ENCODE results near the gene PTPN21. TPM values are rescaled to one million over a fixed set of nuclear protein-coding genes. Genes with fewer than 3 reads are reported as not detected.

Gene PTPN21
- 70.6 TPM for total RNA-seq
- long read RNA-seq, full-length matches to known transcripts: 4 of 86 reads
- long read RNA-seq, partial matches to known transcripts: 76 of 86 reads
- long read RNA-seq, other reads (novel, unspliced or antisense): 6 of 86 reads

GRCh38 chr14:88554457-88555286, at the start of gene PTPN21:
PTPN21 (minus strand) TSS chr14:88555007; CDS start chr14:88550417, 4,590 bp downstream.
- H3K4me3 ChIP-seq: peak within 1 kb of the TSS; percentile 69
- intact Hi-C loops (cut with DNase I): loop anchor here (10.0 kb wide), 1 partner anchor 60 kb away; no protein-coding TSS in a partner anchor
- H3K9me3 ChIP-seq: no peaks in the 10 kb centered on the region
- DNase-seq (peak; percentile 89), ATAC-seq (peak; percentile 93)
- no peaks in the 10 kb centered on the region for H3K27me3 ChIP-seq
- TF ChIP-seq CTCF (IDR thresholded peaks at IDR 0.05): no peak
- peak within 1 kb of the TSS; percentile 82 for H3K27ac ChIP-seq
- peaks cover 27% of the 10 kb centered on the region for H3K4me1 ChIP-seq
- H3K36me3 ChIP-seq: peaks cover 5% of the 10 kb centered on the region

DNA sequence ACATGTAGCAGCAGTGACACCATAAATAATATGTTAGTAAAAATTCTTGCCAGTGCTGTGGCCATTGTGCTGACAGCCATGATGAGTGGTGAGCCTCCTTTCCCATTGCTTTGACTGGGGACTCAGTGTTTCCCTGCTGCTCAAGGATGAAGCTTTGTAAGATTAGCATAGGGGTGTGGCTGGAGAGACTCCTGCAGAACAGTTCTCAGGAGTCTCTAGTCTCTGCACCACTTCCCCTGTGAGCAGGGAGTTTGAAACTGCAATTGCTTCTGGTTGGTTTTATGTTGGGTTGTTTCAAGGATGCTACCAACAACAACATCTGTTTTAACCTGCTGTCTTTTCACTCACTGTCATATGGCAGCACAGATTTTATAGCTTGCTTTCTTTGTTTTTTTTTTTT, 49.4 kb upstream of the PTPN21 start:
- H3K9me3 ChIP-seq: no peaks in the 10 kb centered on the region
- DNase-seq (no peak), ATAC-seq (no peak)
- intact Hi-C loops (cut with DNase I): no loop called here
- H3K4me3 ChIP-seq: no peak overlapping the region
- no peak for TF ChIP-seq CTCF (IDR thresholded peaks at IDR 0.05)
- H3K27ac ChIP-seq: no peak overlapping the region
- peaks cover 89% of the 10 kb centered on the region for H3K36me3 ChIP-seq
- no peaks in the 10 kb centered on the region for H3K4me1 ChIP-seq
- H3K27me3 ChIP-seq: no peaks in the 10 kb centered on the region

DNA sequence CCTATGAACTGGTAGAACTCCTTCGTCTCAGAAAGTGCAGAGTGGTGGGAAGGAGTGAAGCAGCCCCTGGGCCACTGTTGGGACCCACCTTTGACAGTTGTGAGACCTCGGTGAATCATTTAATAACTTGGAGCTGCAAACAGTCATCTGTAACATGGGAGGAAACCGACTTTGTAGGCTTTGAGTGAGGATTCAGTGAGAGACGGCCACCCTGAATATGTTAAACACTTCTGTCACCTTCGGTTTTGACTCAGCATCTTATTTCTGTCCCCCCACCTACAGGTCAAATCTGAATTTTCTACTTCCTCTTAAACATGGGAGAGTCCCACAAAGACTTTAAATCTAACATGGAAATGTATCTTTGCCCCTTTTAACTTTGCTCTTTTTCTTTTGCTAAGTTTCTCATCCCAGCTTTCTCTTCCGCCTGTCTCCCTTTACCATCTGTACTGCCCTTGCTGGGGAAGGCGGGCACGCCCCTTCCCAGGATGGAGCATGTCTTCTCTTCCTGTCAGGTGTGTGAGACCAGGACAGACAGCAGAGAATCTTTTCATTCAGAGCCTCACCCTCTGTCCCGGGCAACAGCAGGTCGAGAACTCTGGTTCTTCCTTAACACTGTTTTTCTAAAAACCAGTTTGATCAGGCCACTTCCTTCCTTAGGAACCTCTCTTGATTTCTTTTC, 45.1 kb upstream of the PTPN21 start:
- H3K9me3 ChIP-seq: no peaks in the 10 kb centered on the region
- intact Hi-C loops (cut with DNase I): no loop called here
- no peak overlapping the region for H3K4me3 ChIP-seq
- no peaks in the 10 kb centered on the region for H3K27me3 ChIP-seq
- H3K27ac ChIP-seq: no peak overlapping the region
- DNase-seq: no peak
- no peaks in the 10 kb centered on the region for H3K4me1 ChIP-seq
- ATAC-seq: no peak
- no peak for TF ChIP-seq CTCF (IDR thresholded peaks at IDR 0.05)
- peaks cover 94% of the 10 kb centered on the region for H3K36me3 ChIP-seq

DNA sequence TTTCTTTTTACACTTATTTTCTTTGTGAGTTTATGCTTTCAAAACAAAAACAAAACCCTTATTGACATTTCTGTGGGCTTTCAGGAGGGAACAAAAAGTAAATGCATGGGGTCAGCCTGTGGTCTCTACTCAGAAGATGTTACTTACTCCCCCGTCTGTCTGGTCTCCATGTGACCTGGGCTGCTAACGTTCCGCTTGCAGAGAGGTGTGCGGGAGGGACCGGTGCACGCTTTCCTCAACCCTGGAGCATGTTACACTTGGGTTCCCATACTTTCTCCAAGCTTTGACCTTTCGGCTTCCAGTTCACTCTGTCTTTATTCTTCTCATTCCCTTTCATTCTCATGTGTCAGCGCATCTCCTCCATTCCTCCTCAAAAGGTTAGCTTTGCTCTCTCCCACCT, 44.5 kb upstream of the PTPN21 start:
- no peaks in the 10 kb centered on the region for H3K27me3 ChIP-seq
- TF ChIP-seq CTCF (IDR thresholded peaks at IDR 0.05): no peak
- ATAC-seq: no peak
- peaks cover 94% of the 10 kb centered on the region for H3K36me3 ChIP-seq
- no peak overlapping the region for H3K4me3 ChIP-seq
- intact Hi-C loops (cut with DNase I): no loop called here
- no peaks in the 10 kb centered on the region for H3K9me3 ChIP-seq
- H3K27ac ChIP-seq: no peak overlapping the region
- no peak for DNase-seq
- H3K4me1 ChIP-seq: no peaks in the 10 kb centered on the region

DNA sequence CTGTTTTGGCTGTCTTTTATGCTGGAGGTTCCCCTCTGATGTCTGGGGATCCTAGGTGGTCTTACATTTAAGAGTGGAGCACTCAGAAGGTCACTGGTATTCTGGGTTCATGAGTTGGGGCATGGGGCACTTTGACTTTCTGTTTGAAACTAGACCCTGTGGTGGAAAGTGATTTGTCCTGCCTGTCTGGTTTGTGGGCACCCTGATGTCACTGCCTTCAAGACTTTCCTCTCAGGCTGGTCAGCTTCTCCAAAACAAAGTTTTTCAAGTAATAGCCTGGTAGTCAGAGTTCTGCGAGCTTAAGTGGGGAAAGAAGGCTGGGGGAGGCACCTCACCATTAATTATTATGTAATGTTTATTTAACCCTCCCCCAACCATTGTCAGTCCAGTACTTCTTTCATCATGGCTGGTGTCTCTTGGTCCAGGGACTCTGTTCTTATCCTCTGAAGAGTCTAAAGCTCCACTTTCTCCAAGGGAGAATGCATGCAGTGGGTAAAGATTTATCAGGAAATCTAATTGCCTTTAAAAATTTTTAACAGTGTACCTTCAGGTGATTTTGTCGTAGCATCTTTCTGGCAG, 43.4 kb upstream of the PTPN21 start:
- peaks cover 93% of the 10 kb centered on the region for H3K36me3 ChIP-seq
- no peak for ATAC-seq
- no peak overlapping the region for H3K27ac ChIP-seq
- H3K4me3 ChIP-seq: no peak overlapping the region
- intact Hi-C loops (cut with DNase I): no loop called here
- TF ChIP-seq CTCF (IDR thresholded peaks at IDR 0.05): no peak
- no peak for DNase-seq
- no peaks in the 10 kb centered on the region for H3K9me3 ChIP-seq
- H3K27me3 ChIP-seq: no peaks in the 10 kb centered on the region
- H3K4me1 ChIP-seq: no peaks in the 10 kb centered on the region

All from upper lobe of right lung (tissue), 1 donor.